Measurements from ENCODE around the gene SIAH3.
"Not testable (repeated sequence)": the region's sequence is repeated elsewhere in the genome, so short reads cannot be mapped to it uniquely, and the experiment has no call there.

SIAH3 gene, protein sequence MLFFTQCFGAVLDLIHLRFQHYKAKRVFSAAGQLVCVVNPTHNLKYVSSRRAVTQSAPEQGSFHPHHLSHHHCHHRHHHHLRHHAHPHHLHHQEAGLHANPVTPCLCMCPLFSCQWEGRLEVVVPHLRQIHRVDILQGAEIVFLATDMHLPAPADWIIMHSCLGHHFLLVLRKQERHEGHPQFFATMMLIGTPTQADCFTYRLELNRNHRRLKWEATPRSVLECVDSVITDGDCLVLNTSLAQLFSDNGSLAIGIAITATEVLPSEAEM

GRCh38 chr13:45851171-45851921 is at the start of gene SIAH3:
TSS of gene SIAH3 (minus strand) at chr13:45851753. CDS start at chr13:45851629, 124 bp downstream.
- DNase-seq (ENCODE audit: low read depth, low spot score) = no peak

DNA sequence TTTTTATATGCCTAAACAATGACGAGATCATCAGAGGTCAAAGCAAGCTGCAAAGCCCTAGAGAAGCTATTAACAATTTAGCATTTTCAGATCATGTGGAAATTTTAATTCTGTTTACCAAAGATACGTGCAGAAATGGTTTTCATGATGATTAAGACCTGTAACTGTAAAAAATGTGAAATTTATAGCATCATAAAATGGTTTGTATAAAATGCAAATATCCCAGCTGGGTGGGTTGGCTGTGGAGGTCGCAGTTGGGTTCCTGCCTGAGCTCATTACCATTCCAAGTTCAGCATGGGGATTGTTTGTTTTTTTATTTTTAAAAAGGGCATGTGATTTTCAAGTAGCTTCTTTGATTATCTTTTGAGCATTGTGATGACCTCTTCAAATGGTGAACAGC is 47.9 kb upstream of the SIAH3 start:
- no peak for DNase-seq (ENCODE audit: low read depth, low spot score)

- no peak for DNase-seq (ENCODE audit: low read depth, low spot score)
Measured at GRCh38 chr13:45897562-45897961, 46.0 kb upstream of the SIAH3 start.

DNA sequence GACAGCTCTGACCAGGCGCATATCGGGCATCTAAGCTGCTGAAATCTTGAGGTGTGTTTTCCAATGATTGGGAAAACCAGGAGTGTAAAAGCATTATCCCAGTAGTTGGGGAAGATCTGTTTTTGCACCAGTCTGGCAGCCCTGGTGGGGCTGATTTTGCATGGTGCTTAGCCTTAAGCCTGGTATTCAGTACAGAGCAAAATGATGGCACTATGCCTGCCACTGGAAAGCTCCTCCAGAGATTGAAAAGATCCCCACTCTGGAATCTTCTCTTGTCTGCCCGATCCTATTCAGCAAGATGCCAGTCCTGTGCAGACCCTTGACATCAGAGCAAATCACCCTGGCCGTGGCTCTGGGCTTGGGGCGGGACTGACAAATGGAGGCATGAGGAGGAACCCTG is 44.7 kb upstream of the SIAH3 start:
- DNase-seq (ENCODE audit: low read depth, low spot score) = no peak

- DNase-seq (ENCODE audit: low read depth, low spot score) = no peak
Measured at GRCh38 chr13:45895881-45896280, 44.3 kb upstream of the SIAH3 start.

- no peak for DNase-seq (ENCODE audit: low read depth, low spot score)
Measured at GRCh38 chr13:45892513-45892912, 41.0 kb upstream of the SIAH3 start.

GRCh38 chr13:45889590-45890243 is 38.2 kb upstream of the SIAH3 start:
- DNase-seq (ENCODE audit: low read depth, low spot score) = no peak

DNA sequence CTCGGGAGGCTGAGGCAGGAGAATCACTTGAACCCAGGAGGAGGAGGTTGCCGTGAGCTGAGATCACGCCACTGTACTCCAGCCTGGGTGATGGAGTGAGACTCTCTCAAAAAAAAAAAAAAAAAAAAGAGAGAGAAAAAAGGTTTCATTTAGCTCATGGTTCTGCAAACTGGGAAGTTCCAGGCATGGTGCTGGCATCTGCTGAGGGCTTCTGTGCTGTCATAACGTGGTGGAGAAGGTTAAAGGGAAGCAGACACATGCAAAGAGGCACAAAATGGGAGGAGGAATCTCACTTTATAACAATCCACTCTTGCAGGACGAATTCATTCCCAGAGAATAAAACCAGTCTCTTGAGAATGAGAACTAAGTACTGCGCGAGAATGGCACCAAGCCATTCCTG is 34.9 kb upstream of the SIAH3 start:
- no peak for DNase-seq (ENCODE audit: low read depth, low spot score)

- no peak for DNase-seq (ENCODE audit: low read depth, low spot score)
Measured at GRCh38 chr13:45885194-45885593, 33.6 kb upstream of the SIAH3 start.

DNA sequence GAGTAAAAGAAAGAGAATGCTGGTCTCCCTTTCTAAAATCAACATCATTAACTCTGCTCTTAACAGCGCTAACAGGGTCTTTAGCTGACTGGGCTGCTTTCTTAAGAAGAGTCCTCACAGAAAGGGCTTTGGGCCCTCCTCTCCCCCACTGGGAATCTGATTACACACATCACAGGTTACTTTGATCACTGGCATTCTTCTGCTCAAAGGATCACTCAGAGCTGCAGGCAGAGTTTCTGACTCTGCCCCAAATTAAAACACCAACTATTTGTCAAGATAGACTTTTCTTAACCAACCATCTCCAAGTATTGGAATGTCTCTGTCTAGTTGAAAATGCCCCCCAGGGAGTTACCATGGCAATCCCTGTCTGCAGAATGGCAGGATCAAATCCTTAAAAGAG is 31.1 kb upstream of the SIAH3 start:
- no peak for DNase-seq (ENCODE audit: low read depth, low spot score)

GRCh38 chr13:45881353-45881752 is 29.8 kb upstream of the SIAH3 start:
- no peak for DNase-seq (ENCODE audit: low read depth, low spot score)

- DNase-seq (ENCODE audit: low read depth, low spot score) = no peak
Measured at GRCh38 chr13:45880242-45880641, 28.7 kb upstream of the SIAH3 start.

GRCh38 chr13:45879666-45880065 is 28.1 kb upstream of the SIAH3 start:
- DNase-seq (ENCODE audit: low read depth, low spot score) = no peak

GRCh38 chr13:45878966-45879365 is 27.4 kb upstream of the SIAH3 start:
- DNase-seq (ENCODE audit: low read depth, low spot score) = no peak

- no peak for DNase-seq (ENCODE audit: low read depth, low spot score)
Measured at GRCh38 chr13:45876781-45877180, 25.2 kb upstream of the SIAH3 start.

- DNase-seq (ENCODE audit: low read depth, low spot score) = no peak
Measured at GRCh38 chr13:45875951-45876350, 24.4 kb upstream of the SIAH3 start.

- DNase-seq (ENCODE audit: low read depth, low spot score) = no peak
Measured at GRCh38 chr13:45873491-45874325, 22.2 kb upstream of the SIAH3 start.

GRCh38 chr13:45872566-45872965 is 21.0 kb upstream of the SIAH3 start:
- no peak for DNase-seq (ENCODE audit: low read depth, low spot score)

DNA sequence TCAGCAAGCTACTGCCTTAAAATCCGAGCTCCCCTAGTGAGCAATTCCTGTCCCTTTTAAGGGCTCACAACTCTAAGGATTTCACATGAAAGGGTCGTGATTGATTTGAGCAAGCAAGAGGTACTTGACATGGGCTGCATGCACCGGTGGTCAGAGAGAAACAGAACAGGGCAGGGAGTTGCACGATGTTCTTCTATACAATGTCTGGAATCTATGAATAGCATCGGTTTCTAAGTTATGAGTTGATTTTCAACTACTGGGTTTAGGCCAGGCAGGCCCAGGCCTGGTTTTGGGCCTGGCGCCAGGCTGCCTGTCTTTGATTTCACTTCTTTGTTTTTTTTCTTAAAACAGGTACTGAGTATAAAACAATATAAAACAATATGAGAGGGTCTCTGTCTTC is 19.6 kb upstream of the SIAH3 start:
- not testable (repeated sequence) for DNase-seq (ENCODE audit: low read depth, low spot score)

DNA sequence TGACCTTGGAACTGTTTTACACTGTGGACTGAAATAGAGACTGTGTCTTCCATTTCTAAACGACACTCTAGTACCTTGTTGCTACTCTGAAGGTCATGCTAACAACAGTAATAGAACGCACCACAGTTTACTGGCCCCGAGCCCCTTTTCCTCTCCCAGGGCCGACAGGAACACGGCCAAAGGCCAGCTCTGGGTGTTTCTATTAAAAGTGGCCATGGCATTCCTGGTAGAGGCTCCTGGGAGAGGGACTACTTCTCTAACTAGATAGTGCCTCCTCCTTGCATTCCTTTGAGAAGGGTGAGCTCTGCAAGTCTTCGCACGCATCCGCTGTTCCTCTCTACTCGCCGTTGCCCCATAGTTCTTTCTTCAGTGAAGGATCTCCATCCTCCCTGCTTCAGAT is 18.7 kb upstream of the SIAH3 start:
- DNase-seq (ENCODE audit: low read depth, low spot score) = no peak

DNA sequence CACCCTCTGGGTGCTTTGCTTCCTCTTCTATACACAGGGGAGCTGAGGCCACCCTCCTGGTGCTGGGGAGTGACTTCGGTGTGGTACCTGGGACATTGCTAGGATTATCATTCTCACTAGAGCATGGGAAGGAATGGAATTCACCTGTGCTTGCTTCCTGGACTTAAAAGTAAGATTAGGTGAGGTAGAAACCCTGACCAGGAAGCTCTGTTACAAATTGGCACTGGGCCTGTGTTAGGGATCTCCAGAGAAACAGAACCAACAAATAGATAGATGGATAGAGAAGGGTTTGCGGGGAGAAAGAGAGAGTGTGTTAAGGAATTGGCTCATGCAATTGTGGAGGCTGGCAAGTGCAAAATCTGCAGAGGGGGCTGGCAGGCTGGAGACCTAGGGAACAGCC is 13.9 kb upstream of the SIAH3 start:
- no peak for DNase-seq (ENCODE audit: low read depth, low spot score)

Data from smooth muscle cell of the brain vasculature (primary cell).